ENCODE results near the gene GAREM1.

Gene GAREM1

DNA sequence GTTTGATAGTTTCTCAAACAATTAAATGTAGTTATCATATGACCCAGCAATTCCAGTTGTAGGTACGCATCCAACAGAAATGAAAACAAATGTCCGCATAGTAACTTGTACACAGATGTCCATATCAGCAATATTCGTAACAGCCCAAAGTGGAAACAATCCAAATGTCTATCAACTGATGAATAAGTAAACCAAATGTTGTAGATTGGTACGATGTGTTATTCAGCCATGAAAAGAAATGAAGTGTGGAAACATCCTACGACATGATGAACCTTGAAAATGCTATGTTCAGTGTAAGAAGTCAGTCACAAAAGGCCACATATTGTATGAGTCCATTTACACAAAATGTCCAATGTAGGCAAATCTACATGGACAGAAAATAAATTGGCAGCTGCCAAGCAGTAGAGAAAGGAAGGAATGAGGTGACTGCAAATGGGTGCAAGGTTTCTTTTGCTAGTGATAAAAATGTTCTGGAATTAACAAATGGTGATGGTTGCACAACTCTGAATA is 26.9 kb downstream of the GAREM1 start:
- TF ChIP-seq, protein P1, sequence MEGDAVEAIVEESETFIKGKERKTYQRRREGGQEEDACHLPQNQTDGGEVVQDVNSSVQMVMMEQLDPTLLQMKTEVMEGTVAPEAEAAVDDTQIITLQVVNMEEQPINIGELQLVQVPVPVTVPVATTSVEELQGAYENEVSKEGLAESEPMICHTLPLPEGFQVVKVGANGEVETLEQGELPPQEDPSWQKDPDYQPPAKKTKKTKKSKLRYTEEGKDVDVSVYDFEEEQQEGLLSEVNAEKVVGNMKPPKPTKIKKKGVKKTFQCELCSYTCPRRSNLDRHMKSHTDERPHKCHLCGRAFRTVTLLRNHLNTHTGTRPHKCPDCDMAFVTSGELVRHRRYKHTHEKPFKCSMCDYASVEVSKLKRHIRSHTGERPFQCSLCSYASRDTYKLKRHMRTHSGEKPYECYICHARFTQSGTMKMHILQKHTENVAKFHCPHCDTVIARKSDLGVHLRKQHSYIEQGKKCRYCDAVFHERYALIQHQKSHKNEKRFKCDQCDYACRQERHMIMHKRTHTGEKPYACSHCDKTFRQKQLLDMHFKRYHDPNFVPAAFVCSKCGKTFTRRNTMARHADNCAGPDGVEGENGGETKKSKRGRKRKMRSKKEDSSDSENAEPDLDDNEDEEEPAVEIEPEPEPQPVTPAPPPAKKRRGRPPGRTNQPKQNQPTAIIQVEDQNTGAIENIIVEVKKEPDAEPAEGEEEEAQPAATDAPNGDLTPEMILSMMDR (IDR thresholded peaks at IDR 0.05): no peak
- peaks cover 5% of the 10 kb centered on the region for H3K4me1 Mint-ChIP-seq
- H3K4me3 Mint-ChIP-seq: no peak overlapping the region
- DNase-seq: no peak
- H3K27me3 Mint-ChIP-seq (ENCODE audit: low read depth, poor library complexity): no peaks in the 10 kb centered on the region
- H3K9me3 Mint-ChIP-seq: no peaks in the 10 kb centered on the region
- no peak overlapping the region for H3K27ac Mint-ChIP-seq
- H3K36me3 Mint-ChIP-seq (ENCODE audit: low read depth): no peaks in the 10 kb centered on the region

DNA sequence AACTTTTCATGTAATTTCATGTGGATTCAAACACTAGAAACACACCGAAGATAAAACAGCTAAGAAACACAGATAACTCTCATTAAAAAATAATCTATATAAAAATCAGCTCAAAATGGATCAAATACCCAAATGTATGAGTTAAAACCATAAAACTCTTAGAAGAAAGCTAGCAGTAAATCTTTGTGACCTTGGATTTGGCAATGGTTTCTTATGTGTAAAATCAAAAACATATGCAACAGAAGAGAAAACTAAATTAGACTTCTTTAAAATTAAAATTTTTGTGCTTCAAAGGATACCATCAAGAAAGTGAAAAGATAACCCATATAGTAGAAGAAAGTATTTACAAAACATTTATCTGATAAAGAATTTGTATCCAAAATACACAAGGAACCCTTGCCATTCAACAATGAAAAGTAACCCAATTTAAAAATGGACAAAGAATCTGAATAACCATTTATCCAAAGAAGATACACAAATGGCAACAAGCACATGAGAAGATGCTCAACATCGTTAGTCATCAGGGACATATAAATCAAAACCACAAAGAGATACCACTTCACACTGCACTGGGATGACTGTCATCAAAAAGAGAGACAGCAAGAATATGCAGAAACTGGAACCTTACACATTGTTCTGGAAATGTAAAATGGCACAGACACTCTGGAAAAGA is 27.5 kb downstream of the GAREM1 start:
- Mint-ChIP-seq H3K9me3 (no peaks in the 10 kb centered on the region), H3K4me1 (peaks cover 11% of the 10 kb centered on the region), H3K27me3 (ENCODE audit: low read depth, poor library complexity) (no peaks in the 10 kb centered on the region), H3K36me3 (ENCODE audit: low read depth) (no peaks in the 10 kb centered on the region), H3K27ac (no peak overlapping the region), H3K4me3 (no peak overlapping the region)
- DNase-seq: no peak
- TF ChIP-seq, protein P1 (IDR thresholded peaks at IDR 0.05): no peak

DNA sequence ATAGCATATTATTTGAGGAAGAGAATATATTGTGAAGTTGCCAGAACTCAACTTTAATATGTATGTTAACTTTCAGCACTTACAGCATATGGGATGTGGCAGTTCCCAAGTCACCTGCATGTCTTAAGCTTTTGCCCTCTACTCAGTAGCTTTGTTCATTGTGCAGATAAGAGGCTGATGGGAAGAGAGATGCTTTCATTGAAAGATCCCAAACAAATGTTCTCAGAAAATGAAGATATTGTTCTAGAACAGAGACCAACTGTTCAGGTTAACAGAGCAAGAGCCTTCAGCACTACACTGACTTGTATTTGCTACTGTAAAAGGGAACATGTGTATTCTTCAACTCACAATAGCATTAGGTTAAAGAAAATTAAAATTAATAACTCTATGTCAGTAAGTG is 28.1 kb downstream of the GAREM1 start:
- H3K27ac Mint-ChIP-seq: no peak overlapping the region
- H3K4me3 Mint-ChIP-seq: no peak overlapping the region
- peaks cover 17% of the 10 kb centered on the region for H3K4me1 Mint-ChIP-seq

DNA sequence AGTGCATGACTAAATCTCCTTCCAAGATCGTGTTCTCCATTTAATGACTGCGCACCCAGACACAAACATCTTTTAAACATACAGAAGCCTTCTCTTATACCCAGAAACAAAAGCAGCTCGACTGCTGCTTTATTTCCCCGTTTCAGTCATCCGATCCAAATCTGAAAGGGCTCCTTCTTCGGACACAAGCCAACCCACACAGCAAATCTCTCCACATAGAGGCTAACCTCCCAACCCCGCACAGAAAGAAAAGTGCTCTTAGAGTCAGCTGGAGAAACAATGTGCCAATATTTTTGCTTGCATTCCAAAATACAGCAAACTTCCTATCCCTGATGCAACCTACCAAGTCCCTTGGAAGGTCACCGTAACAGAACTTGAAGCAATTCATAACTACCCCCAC is 29.1 kb downstream of the GAREM1 start:
- TF ChIP-seq, protein P1 (IDR thresholded peaks at IDR 0.05): no peak
- Mint-ChIP-seq H3K27me3 (ENCODE audit: low read depth, poor library complexity) (peaks cover 3% of the 10 kb centered on the region), H3K4me3 (no peak overlapping the region), H3K9me3 (no peaks in the 10 kb centered on the region), H3K27ac (no peak overlapping the region), H3K36me3 (ENCODE audit: low read depth) (no peaks in the 10 kb centered on the region), H3K4me1 (peaks cover 23% of the 10 kb centered on the region)
- no peak for DNase-seq

More for the DNA sequence above, 28.1 kb downstream of the GAREM1 start:
- Mint-ChIP-seq H3K36me3 (ENCODE audit: low read depth) (no peaks in the 10 kb centered on the region), H3K9me3 (no peaks in the 10 kb centered on the region), H3K27me3 (ENCODE audit: low read depth, poor library complexity) (no peaks in the 10 kb centered on the region)
- TF ChIP-seq, protein P1 (IDR thresholded peaks at IDR 0.05): no peak
- no peak for DNase-seq

DNA sequence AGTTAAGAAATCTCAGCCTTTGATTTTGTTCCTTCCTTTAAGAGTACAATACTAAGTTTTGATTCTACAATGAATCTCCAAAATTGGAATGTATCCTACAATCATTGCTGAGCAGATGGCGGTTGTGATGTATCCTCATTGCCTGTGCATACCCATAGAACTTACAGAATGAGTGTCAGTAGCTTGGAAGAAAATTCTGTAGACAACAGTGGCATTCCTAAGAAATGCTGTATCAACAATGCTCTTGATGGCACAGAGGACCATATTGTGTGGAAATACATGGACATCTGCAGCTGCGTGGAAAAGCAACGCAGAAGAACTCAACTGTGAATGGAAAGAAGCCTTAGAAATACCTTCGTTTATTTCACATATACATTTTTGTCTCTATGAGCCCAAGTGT is 30.2 kb downstream of the GAREM1 start:
- H3K9me3 Mint-ChIP-seq: no peaks in the 10 kb centered on the region
- H3K27me3 Mint-ChIP-seq (ENCODE audit: low read depth, poor library complexity): peaks cover 3% of the 10 kb centered on the region
- peaks cover 30% of the 10 kb centered on the region for H3K4me1 Mint-ChIP-seq
- no peak overlapping the region for H3K4me3 Mint-ChIP-seq
- no peak for DNase-seq
- H3K27ac Mint-ChIP-seq: no peak overlapping the region
- H3K36me3 Mint-ChIP-seq (ENCODE audit: low read depth): no peaks in the 10 kb centered on the region
- TF ChIP-seq, protein P1 (IDR thresholded peaks at IDR 0.05): no peak

DNA sequence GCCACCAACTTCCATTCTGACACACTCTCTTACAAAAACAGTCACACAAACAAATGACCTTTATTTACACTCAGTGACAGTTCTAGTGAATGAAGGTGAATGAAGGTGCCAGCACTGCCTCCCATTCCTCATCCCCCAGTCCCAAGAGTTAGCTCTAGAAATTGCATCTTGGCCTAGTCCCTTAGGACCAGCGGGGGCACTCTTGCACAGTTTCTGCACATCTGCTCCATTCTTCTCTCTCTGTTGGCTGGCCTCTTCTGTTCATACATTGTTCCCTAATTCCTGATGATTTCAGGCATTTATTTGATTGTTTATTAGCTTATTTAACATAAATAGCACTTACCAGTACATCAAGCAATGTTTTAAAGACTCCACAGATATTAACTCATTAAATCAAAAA is 30.9 kb downstream of the GAREM1 start:
- H3K4me3 Mint-ChIP-seq: no peak overlapping the region
- no peaks in the 10 kb centered on the region for H3K36me3 Mint-ChIP-seq (ENCODE audit: low read depth)
- peaks cover 3% of the 10 kb centered on the region for H3K27me3 Mint-ChIP-seq (ENCODE audit: low read depth, poor library complexity)
- H3K27ac Mint-ChIP-seq: no peak overlapping the region
- no peak for DNase-seq
- TF ChIP-seq, protein P1 (IDR thresholded peaks at IDR 0.05): no peak
- H3K9me3 Mint-ChIP-seq: no peaks in the 10 kb centered on the region
- peaks cover 32% of the 10 kb centered on the region for H3K4me1 Mint-ChIP-seq

Data from nephron progenitor cell (in vitro differentiated cells).